HG03378 (cell line): ENCODE data around the gene FAM221A.
A peak's percentile ranks its signal among the peaks of the same experiment; 100 is the strongest.
"Not testable (repeated sequence)": the region's sequence is repeated elsewhere in the genome, so short reads cannot be mapped to it uniquely, and the experiment has no call there.

Experiments
- ATAC-seq: cut with Tn5 transposase; IDR thresholded peaks from one replicate; pipeline ENCODE4 v1.9.1; 2021; ENCODE audit warnings: mild to moderate bottlenecking, moderate library complexity; ENCODE audit not compliant: unreplicated experiment

The FAM221A gene

GRCh38 chr7:23679898-23680413 lies at the start of gene FAM221A:
Gene FAM221A, plus strand, starts transcription at chr7:23680199. Its CDS starts 20 bp downstream, at chr7:23680219.
- peak; percentile 90 for ATAC-seq

GRCh38 chr7:23633417-23633816 lies 46.6 kb upstream of the FAM221A start:
- no peak for ATAC-seq

- ATAC-seq, result no peak
Observed at GRCh38 chr7:23645822-23646221, 34.2 kb upstream of the FAM221A start.

GRCh38 chr7:23653942-23654341 lies 26.1 kb upstream of the FAM221A start:
- ATAC-seq, result no peak

GRCh38 chr7:23654508-23654907 lies 25.5 kb upstream of the FAM221A start:
- ATAC-seq, result no peak

- no peak for ATAC-seq
Observed at GRCh38 chr7:23655433-23655832, 24.6 kb upstream of the FAM221A start.

GRCh38 chr7:23658831-23659427 lies 21.1 kb upstream of the FAM221A start:
- ATAC-seq, result no peak

GRCh38 chr7:23661385-23661784 lies 18.6 kb upstream of the FAM221A start:
- ATAC-seq, result no peak

- no peak for ATAC-seq
Observed at GRCh38 chr7:23662124-23662983, 17.6 kb upstream of the FAM221A start.

GRCh38 chr7:23662984-23663313 lies 17.1 kb upstream of the FAM221A start:
- ATAC-seq, result no peak

GRCh38 chr7:23664122-23664521 lies 15.9 kb upstream of the FAM221A start:
- ATAC-seq, result no peak

- no peak for ATAC-seq
Observed at GRCh38 chr7:23672033-23672432, 8.0 kb upstream of the FAM221A start.

GRCh38 chr7:23680414-23681405 lies 711 bp downstream of the FAM221A start:
- ATAC-seq, result peak; percentile 17

GRCh38 chr7:23684041-23684440 lies 4.0 kb downstream of the FAM221A start:
- ATAC-seq, result not testable (repeated sequence)

- no peak for ATAC-seq
Observed at GRCh38 chr7:23685731-23686130, 5.7 kb downstream of the FAM221A start.

GRCh38 chr7:23687011-23687410 lies 7.0 kb downstream of the FAM221A start:
- ATAC-seq, result no peak

GRCh38 chr7:23689165-23689564 lies 9.2 kb downstream of the FAM221A start:
- no peak for ATAC-seq

GRCh38 chr7:23691320-23691719 lies 11.3 kb downstream of the FAM221A start:
- ATAC-seq, result no peak

GRCh38 chr7:23693224-23693623 lies 13.2 kb downstream of the FAM221A start:
- no peak for ATAC-seq

- no peak for ATAC-seq
Observed at GRCh38 chr7:23696916-23697441, 17.0 kb downstream of the FAM221A start.

- ATAC-seq, result no peak
Observed at GRCh38 chr7:23698822-23699221, 18.8 kb downstream of the FAM221A start.
